ENCODE results near the gene SHC3.

The SHC3 gene

DNA sequence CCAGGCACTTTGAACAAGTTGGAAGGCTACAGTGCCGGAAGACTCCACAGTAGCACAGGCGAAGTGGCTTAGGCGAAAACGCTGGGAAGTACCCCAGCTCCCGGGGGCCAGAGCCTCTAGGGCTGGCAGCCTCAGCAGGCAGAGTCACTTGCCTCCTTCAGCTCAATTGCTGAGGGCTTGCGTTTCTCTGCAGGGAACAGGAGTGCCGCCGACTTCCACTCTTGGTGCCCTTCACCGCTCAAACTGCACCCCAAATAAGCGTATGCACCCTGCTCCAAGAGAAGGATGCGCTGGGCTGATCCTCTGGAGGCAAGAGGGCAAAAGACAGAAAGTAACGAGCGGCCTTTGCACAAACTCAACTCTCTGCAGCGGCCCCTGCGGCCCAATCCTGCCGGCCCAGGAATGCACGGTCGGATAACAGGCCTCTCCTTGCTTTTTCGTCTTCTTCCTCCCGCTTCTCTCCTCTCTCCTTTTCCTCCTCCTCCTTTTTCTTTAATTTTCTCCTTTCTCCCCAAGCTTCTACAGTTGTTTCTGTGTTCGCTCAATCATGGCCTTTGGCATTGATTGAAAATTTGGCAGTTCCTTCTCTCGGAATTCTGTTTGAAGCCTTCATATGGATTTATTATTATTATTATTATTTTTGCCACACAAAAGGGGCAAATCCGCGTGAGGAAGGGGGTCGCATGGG, 188.4 kb downstream of the SHC3 start:
- Histone ChIP-seq H3K27ac (ENCODE audit: insufficient read depth in 1 of 2, low read depth in 1 of 2, low read length in 2 of 2, poor library complexity in 1 of 2, severe bottlenecking in 2 of 2) (no peak overlapping the region), H3K36me3 (ENCODE audit: control insufficient read depth in 4 of 4, insufficient read depth in 4 of 4, low read length in 3 of 4) (no peaks in the 10 kb centered on the region), H3K27me3 (replicated peaks in 2 of 5; ENCODE audit: control insufficient read depth in 4 of 5, insufficient read depth in 5 of 5, low read length in 4 of 5) (peaks cover 4 to 73% (median 27%) of the 10 kb centered on the region in 5 experiments), H3K9me3 (ENCODE audit: control extremely low read depth in 1 of 5, control insufficient read depth in 4 of 5, insufficient read depth in 2 of 5, low read depth in 1 of 5, low read length in 4 of 5) (peaks cover 0 to 3% (median 0%) of the 10 kb centered on the region in 5 experiments), H3K4me3 (ENCODE audit: control insufficient read depth in 1 of 7, extremely low read depth in 1 of 7, insufficient read depth in 4 of 7, low read depth in 2 of 7, low read length in 6 of 7) (peak overlapping the region in 1 of 7 experiments; percentile 57), H3K4me1 (ENCODE audit: control extremely low read depth in 1 of 4, control insufficient read depth in 4 of 4, insufficient read depth in 4 of 4, low read length in 3 of 4) (peaks cover 0 to 24% (median 13%) of the 10 kb centered on the region in 4 experiments)
- POLR2A ChIA-PET: no interaction called here
- no peak for DNase-seq
- CTCF ChIA-PET: no interaction called here
- WGBS (ENCODE audit: insufficient coverage): 79% methylated on average over 23 of the region's 25 CpGs

DNA sequence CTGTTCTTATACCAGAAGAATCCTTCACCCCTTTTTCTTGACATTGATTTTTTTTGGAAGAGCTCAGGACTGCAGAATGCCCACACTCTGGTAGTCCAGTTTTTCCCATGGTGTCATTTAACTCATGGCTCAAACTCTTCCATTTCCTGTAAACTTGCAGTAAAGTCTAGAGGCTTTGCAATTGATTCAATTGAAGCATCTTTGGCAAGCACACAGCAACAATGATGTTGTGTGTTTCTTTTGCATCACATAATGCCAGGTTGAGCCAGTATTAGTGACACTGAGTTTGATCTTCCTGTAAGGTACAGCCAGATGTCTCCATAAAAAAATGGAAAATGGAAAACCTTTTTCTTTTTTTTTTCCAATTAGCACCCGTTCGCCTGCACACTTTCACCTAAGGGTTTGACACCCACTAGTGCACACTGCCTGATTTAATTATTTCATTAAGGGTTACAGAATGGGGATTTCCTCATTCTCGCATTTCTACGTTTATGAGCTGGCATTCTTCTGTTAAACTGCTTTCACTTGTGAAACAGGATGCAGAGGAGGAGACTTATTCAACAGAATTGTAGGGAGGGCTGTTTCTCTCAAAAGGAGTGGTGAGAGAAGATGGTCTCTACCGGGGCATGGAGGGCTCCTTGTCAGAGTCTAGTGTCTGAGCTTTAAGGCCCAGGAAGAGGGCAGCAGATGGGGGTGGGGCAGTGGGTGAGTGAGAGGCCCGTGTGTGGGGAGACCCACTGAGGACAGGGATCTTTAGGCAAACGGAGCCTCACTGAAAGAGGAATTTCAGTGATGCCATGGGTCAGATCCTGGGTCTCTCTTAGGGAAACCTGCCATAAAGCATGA, 189.6 kb downstream of the SHC3 start:
- Histone ChIP-seq H3K27me3 (replicated peaks in 2 of 5; ENCODE audit: control insufficient read depth in 4 of 5, insufficient read depth in 5 of 5, low read length in 4 of 5) (peaks cover 4 to 70% (median 23%) of the 10 kb centered on the region in 5 experiments), H3K27ac (ENCODE audit: insufficient read depth in 1 of 2, low read depth in 1 of 2, low read length in 2 of 2, poor library complexity in 1 of 2, severe bottlenecking in 2 of 2) (no peak overlapping the region), H3K4me3 (ENCODE audit: control insufficient read depth in 1 of 7, extremely low read depth in 1 of 7, insufficient read depth in 4 of 7, low read depth in 2 of 7, low read length in 6 of 7) (peak overlapping the region in 1 of 7 experiments; percentile 11), H3K4me1 (ENCODE audit: control extremely low read depth in 1 of 4, control insufficient read depth in 4 of 4, insufficient read depth in 4 of 4, low read length in 3 of 4) (peaks cover 0 to 24% (median 13%) of the 10 kb centered on the region in 4 experiments), H3K9me3 (ENCODE audit: control extremely low read depth in 1 of 5, control insufficient read depth in 4 of 5, insufficient read depth in 2 of 5, low read depth in 1 of 5, low read length in 4 of 5) (peaks cover 0 to 3% (median 0%) of the 10 kb centered on the region in 5 experiments), H3K36me3 (ENCODE audit: control insufficient read depth in 4 of 4, insufficient read depth in 4 of 4, low read length in 3 of 4) (no peaks in the 10 kb centered on the region)
- ChIA-PET CTCF (interaction anchor here (0.7 kb wide), 1 partner anchor 16 kb away, joined by 3 read pairs; no protein-coding TSS in a partner anchor), POLR2A (no interaction called here)
- peak; percentile 28 to 79 (median 79) for DNase-seq
- 9% methylated on average over 7 of the region's 7 CpGs for WGBS (ENCODE audit: insufficient coverage)

DNA sequence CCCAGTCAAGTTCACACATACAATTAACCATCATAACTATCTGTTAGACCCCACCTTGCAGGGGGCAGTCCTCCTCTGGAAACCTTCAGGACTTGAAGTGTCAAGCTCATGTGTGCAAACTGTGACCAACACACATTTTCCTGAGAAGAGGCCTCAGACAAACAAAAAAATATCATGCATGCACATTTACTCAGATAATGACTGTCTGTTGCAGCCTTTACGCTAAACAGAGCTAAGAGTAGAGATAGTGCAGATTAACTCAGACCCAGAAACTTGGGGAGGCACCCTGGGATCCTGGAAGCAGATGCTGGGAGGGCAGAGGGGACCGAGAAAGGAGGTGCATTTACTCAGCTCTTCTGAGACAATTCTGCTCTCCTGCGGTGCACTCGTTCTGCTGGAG, 191.0 kb downstream of the SHC3 start:
- Histone ChIP-seq H3K4me3 (ENCODE audit: control insufficient read depth in 1 of 7, extremely low read depth in 1 of 7, insufficient read depth in 4 of 7, low read depth in 2 of 7, low read length in 6 of 7) (no peak overlapping the region), H3K36me3 (ENCODE audit: control insufficient read depth in 4 of 4, insufficient read depth in 4 of 4, low read length in 3 of 4) (no peaks in the 10 kb centered on the region), H3K9me3 (ENCODE audit: control extremely low read depth in 1 of 5, control insufficient read depth in 4 of 5, insufficient read depth in 2 of 5, low read depth in 1 of 5, low read length in 4 of 5) (peaks cover 0 to 3% (median 0%) of the 10 kb centered on the region in 5 experiments), H3K27ac (ENCODE audit: insufficient read depth in 1 of 2, low read depth in 1 of 2, low read length in 2 of 2, poor library complexity in 1 of 2, severe bottlenecking in 2 of 2) (no peak overlapping the region), H3K4me1 (ENCODE audit: control extremely low read depth in 1 of 4, control insufficient read depth in 4 of 4, insufficient read depth in 4 of 4, low read length in 3 of 4) (peaks cover 0 to 24% (median 13%) of the 10 kb centered on the region in 4 experiments), H3K27me3 (replicated peaks in 2 of 5; ENCODE audit: control insufficient read depth in 4 of 5, insufficient read depth in 5 of 5, low read length in 4 of 5) (peaks cover 4 to 58% (median 20%) of the 10 kb centered on the region in 5 experiments)
- ChIA-PET CTCF (no interaction called here), POLR2A (no interaction called here)
- no peak for DNase-seq
- 61% methylated on average over 3 of the region's 4 CpGs for WGBS (ENCODE audit: insufficient coverage)

DNA sequence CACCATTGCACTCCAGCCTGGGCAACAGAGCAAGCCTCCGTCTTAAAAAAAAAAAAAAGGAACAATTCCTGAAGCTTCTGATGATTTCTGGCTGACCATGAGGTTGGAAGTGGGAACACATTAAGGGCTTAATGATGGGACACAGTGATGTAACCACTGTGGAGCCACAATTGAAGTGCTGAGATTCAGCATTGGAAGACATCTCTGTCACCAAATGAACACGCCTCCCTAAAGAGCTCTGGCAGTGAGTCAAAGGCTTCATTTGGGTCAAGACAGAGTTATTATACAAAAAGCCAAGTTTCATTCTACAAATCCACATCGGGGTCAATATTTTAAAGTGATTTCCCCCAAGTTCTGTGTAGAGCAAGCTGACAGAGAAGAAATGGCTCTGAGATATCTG, 191.8 kb downstream of the SHC3 start:
- WGBS (ENCODE audit: insufficient coverage): 94% methylated on average over 3 of the region's 3 CpGs
- H3K27ac ChIP-seq (ENCODE audit: insufficient read depth in 1 of 2, low read depth in 1 of 2, low read length in 2 of 2, poor library complexity in 1 of 2, severe bottlenecking in 2 of 2): no peak overlapping the region
- H3K9me3 ChIP-seq (ENCODE audit: control extremely low read depth in 1 of 5, control insufficient read depth in 4 of 5, insufficient read depth in 2 of 5, low read depth in 1 of 5, low read length in 4 of 5): peaks cover 0 to 5% (median 1%) of the 10 kb centered on the region in 5 experiments
- peaks cover 0 to 20% (median 10%) of the 10 kb centered on the region in 4 experiments for H3K4me1 ChIP-seq (ENCODE audit: control extremely low read depth in 1 of 4, control insufficient read depth in 4 of 4, insufficient read depth in 4 of 4, low read length in 3 of 4)
- no peaks in the 10 kb centered on the region for H3K36me3 ChIP-seq (ENCODE audit: control insufficient read depth in 4 of 4, insufficient read depth in 4 of 4, low read length in 3 of 4)
- ChIA-PET POLR2A (no interaction called here), CTCF (no interaction called here)
- DNase-seq: no peak
- H3K27me3 ChIP-seq (replicated peaks in 2 of 5; ENCODE audit: control insufficient read depth in 4 of 5, insufficient read depth in 5 of 5, low read length in 4 of 5): peaks cover 0 to 49% (median 18%) of the 10 kb centered on the region in 5 experiments
- H3K4me3 ChIP-seq (ENCODE audit: control insufficient read depth in 1 of 7, extremely low read depth in 1 of 7, insufficient read depth in 4 of 7, low read depth in 2 of 7, low read length in 6 of 7): no peak overlapping the region

DNA sequence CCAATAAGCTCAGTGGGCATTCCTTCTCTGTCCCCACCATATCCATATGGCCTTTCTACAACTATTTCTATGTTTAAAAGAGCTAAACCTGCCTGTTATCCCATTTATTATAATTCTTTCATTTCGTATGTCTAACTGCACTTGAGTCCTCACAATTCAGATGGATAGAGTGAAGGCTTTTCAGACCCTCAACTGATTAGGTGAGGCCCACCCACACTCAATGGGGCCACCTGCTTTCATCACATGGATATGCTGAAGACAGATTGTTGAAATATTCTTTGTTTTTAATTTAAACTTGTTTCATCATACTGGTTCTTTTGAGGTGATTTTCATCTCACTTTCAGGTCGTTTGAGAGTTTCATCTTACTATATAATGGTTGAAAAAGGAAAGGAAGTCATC, 193.0 kb downstream of the SHC3 start:
- H3K27ac ChIP-seq (ENCODE audit: insufficient read depth in 1 of 2, low read depth in 1 of 2, low read length in 2 of 2, poor library complexity in 1 of 2, severe bottlenecking in 2 of 2): no peak overlapping the region
- H3K36me3 ChIP-seq (ENCODE audit: control insufficient read depth in 4 of 4, insufficient read depth in 4 of 4, low read length in 3 of 4): no peaks in the 10 kb centered on the region
- H3K27me3 ChIP-seq (replicated peaks in 2 of 5; ENCODE audit: control insufficient read depth in 4 of 5, insufficient read depth in 5 of 5, low read length in 4 of 5): peaks cover 0 to 39% (median 17%) of the 10 kb centered on the region in 5 experiments
- ChIA-PET POLR2A (no interaction called here), CTCF (no interaction called here)
- no peak for DNase-seq
- peaks cover 0 to 9% (median 1%) of the 10 kb centered on the region in 5 experiments for H3K9me3 ChIP-seq (ENCODE audit: control extremely low read depth in 1 of 5, control insufficient read depth in 4 of 5, insufficient read depth in 2 of 5, low read depth in 1 of 5, low read length in 4 of 5)
- 86% methylated on average over 1 of the region's 2 CpGs for WGBS (ENCODE audit: insufficient coverage)
- H3K4me1 ChIP-seq (ENCODE audit: control extremely low read depth in 1 of 4, control insufficient read depth in 4 of 4, insufficient read depth in 4 of 4, low read length in 3 of 4): peaks cover 0 to 11% (median 5%) of the 10 kb centered on the region in 4 experiments
- H3K4me3 ChIP-seq (ENCODE audit: control insufficient read depth in 1 of 7, extremely low read depth in 1 of 7, insufficient read depth in 4 of 7, low read depth in 2 of 7, low read length in 6 of 7): no peak overlapping the region

DNA sequence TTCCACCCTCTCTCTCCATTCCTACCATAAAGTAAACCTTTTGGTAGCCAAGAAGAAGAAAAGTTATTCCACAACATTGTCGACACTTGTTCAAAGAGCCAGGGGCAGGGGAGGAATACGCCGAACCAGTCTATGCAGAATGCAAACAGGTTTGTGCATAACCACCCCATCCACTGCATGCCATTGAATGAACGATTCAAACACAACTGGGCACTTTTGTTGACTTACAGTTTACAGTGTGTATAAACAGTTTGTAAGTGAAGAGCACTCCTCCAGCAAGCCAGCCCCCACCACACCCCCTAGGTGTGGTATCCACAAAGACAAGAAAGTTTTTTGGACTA, 194.1 kb downstream of the SHC3 start:
- WGBS (ENCODE audit: insufficient coverage): 97% methylated on average over 3 of the region's 4 CpGs
- ChIA-PET CTCF (no interaction called here), POLR2A (no interaction called here)
- no peak for DNase-seq
- no peaks in the 10 kb centered on the region for H3K36me3 ChIP-seq (ENCODE audit: control insufficient read depth in 4 of 4, insufficient read depth in 4 of 4, low read length in 3 of 4)
- no peak overlapping the region for H3K27ac ChIP-seq (ENCODE audit: insufficient read depth in 1 of 2, low read depth in 1 of 2, low read length in 2 of 2, poor library complexity in 1 of 2, severe bottlenecking in 2 of 2)
- peaks cover 0 to 11% (median 1%) of the 10 kb centered on the region in 5 experiments for H3K9me3 ChIP-seq (ENCODE audit: control extremely low read depth in 1 of 5, control insufficient read depth in 4 of 5, insufficient read depth in 2 of 5, low read depth in 1 of 5, low read length in 4 of 5)
- H3K4me1 ChIP-seq (ENCODE audit: control extremely low read depth in 1 of 4, control insufficient read depth in 4 of 4, insufficient read depth in 4 of 4, low read length in 3 of 4): peaks cover 0 to 8% (median 3%) of the 10 kb centered on the region in 4 experiments
- H3K4me3 ChIP-seq (ENCODE audit: control insufficient read depth in 1 of 7, extremely low read depth in 1 of 7, insufficient read depth in 4 of 7, low read depth in 2 of 7, low read length in 6 of 7): no peak overlapping the region
- peaks cover 0 to 29% (median 10%) of the 10 kb centered on the region in 5 experiments for H3K27me3 ChIP-seq (replicated peaks in 2 of 5; ENCODE audit: control insufficient read depth in 4 of 5, insufficient read depth in 5 of 5, low read length in 4 of 5)

Data from common myeloid progenitor, CD34-positive (primary cell).